ENCODE results near the gene KPNA1.

- TF ChIP-seq, protein P1, sequence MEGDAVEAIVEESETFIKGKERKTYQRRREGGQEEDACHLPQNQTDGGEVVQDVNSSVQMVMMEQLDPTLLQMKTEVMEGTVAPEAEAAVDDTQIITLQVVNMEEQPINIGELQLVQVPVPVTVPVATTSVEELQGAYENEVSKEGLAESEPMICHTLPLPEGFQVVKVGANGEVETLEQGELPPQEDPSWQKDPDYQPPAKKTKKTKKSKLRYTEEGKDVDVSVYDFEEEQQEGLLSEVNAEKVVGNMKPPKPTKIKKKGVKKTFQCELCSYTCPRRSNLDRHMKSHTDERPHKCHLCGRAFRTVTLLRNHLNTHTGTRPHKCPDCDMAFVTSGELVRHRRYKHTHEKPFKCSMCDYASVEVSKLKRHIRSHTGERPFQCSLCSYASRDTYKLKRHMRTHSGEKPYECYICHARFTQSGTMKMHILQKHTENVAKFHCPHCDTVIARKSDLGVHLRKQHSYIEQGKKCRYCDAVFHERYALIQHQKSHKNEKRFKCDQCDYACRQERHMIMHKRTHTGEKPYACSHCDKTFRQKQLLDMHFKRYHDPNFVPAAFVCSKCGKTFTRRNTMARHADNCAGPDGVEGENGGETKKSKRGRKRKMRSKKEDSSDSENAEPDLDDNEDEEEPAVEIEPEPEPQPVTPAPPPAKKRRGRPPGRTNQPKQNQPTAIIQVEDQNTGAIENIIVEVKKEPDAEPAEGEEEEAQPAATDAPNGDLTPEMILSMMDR (IDR thresholded peaks at IDR 0.05), result no peak
- TF ChIP-seq POLR2A (IDR thresholded peaks at IDR 0.05), result no peak
- no peak for TF ChIP-seq EP300 (IDR thresholded peaks at IDR 0.05)
Measured at GRCh38 chr3:122510878-122511535, 3.7 kb downstream of the KPNA1 start.

Data from ovary (tissue), 3 donors.